ENCODE data around the gene CYB561D2. TPM values are rescaled to one million over a fixed set of nuclear protein-coding genes. Genes with fewer than 3 reads are reported as not detected.

The CYB561D2 gene
- total RNA-seq, 2 experiments from 2014 or later = 18.7 to 28.0 TPM

DNA sequence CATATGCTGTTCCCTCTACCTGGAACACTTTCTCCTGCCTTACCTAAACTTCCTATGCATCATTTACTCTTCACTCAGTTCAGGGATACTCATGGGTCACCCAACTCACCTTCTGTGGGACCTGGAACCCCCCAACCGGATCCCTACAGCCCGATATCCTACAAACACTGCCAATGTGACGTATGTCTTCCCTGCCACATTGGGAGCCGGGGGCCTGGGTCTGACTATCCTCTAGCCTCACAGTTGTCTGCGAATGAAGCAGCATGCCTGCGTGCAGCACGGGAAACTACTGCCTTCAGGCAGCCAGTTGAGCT, 492 bp upstream of the CYB561D2 start:
- Histone ChIP-seq H3K4me2 (ENCODE audit: low read length) (peak overlapping the region; percentile 92), H2AFZ (ENCODE audit: low read length) (peak overlapping the region; percentile 69; the same call in 1 of the 2 replicates), H3K79me2 (ENCODE audit: insufficient read depth, low read depth, low read length) (peaks cover 8% of the 10 kb centered on the region; the same call in 1 of the 2 replicates), H3K4me3 (ENCODE audit: low read depth, low read length, poor library complexity, severe bottlenecking) (peak overlapping the region; percentile 77), H3K27ac (ENCODE audit: low read depth, low read length, poor library complexity, severe bottlenecking) (peak overlapping the region; percentile 63), H3K9me3 (ENCODE audit: low read length) (no peaks in the 10 kb centered on the region), H3K36me3 (ENCODE audit: insufficient read depth, low read length) (peaks cover 34% of the 10 kb centered on the region), H4K20me1 (ENCODE audit: insufficient read depth, low read length) (no peaks in the 10 kb centered on the region), H3K9me2 (ENCODE audit: insufficient read depth, low read length) (no peaks in the 10 kb centered on the region), H3K4me1 (ENCODE audit: insufficient read depth, low read length, poor library complexity, severe bottlenecking) (peaks cover 31% of the 10 kb centered on the region)
- no peak for DNase-seq (ENCODE audit: low spot score)
- TF ChIP-seq EZH2phosphoT487 (IDR thresholded peaks at IDR 0.05; ENCODE audit: borderline replicate concordance, low read depth, low read length) (no peak), CTCF (conservative IDR thresholded peaks at IDR 0.05; ENCODE audit: low read length) (no peak)
- intact Hi-C loops (cut with micrococcal nuclease; ENCODE audit: unreplicated experiment) = loop anchor here (5.0 kb wide), 1 partner anchor 217 kb away; the partner anchor contains the start of genes C3orf18 and HEMK1
- POLR2A ChIA-PET = interaction anchor here (0.6 to 2.1 kb wide), 9 partner anchors 9 to 409 kb away, joined by 3 to 22 read pairs (median 6); partner anchors contain the start of genes RASSF1 and TMEM115
- CTCF ChIA-PET (ENCODE audit: unreplicated experiment) = interaction anchor here (0.6 to 1.0 kb wide), 2 partner anchors 11 to 12 kb away, joined by 4 to 5 read pairs; no protein-coding TSS in a partner anchor
- BruUV-seq (replicated peaks) = no TSS peak

DNA sequence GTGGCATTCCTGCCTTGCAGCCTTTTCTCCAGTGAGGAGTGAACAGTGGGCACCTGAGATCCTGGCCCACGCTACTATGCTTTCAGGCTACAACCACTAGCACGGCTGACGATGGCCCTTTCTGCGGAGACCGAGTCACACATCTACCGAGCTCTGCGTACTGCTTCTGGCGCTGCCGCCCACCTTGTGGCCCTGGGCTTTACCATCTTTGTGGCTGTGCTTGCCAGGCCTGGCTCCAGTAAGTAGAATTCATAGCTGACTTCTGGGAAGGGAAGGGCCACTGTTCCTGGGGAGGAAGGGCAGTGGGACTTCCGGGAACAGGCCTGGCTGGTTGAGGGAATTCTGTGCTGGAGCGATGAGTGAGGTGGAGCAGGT, 648 bp downstream of the CYB561D2 start:
- BruUV-seq (replicated peaks) = no TSS peak
- H4K20me1 ChIP-seq (ENCODE audit: insufficient read depth, low read length) = no peaks in the 10 kb centered on the region
- H3K9me2 ChIP-seq (ENCODE audit: insufficient read depth, low read length) = no peaks in the 10 kb centered on the region
- ChIA-PET CTCF (ENCODE audit: unreplicated experiment) (interaction anchor here (0.6 kb wide), 1 partner anchor 1832 kb away, joined by 5 read pairs; no protein-coding TSS in a partner anchor), POLR2A (interaction anchor here (1.3 to 2.1 kb wide), 2 partner anchors 8 to 15 kb away, joined by 9 to 22 read pairs; partner anchors contain the start of gene TMEM115)
- H3K36me3 ChIP-seq (ENCODE audit: insufficient read depth, low read length) = peaks cover 44% of the 10 kb centered on the region
- H3K4me2 ChIP-seq (ENCODE audit: low read length) = peak overlapping the region; percentile 92
- H3K4me1 ChIP-seq (ENCODE audit: insufficient read depth, low read length, poor library complexity, severe bottlenecking) = peaks cover 30% of the 10 kb centered on the region
- no peaks in the 10 kb centered on the region for H3K9me3 ChIP-seq (ENCODE audit: low read length)
- no peak for TF ChIP-seq EZH2phosphoT487 (IDR thresholded peaks at IDR 0.05; ENCODE audit: borderline replicate concordance, low read depth, low read length)
- no peak for TF ChIP-seq CTCF (conservative IDR thresholded peaks at IDR 0.05; ENCODE audit: low read length)
- H3K4me3 ChIP-seq (ENCODE audit: low read depth, low read length, poor library complexity, severe bottlenecking) = peak overlapping the region; percentile 77
- H3K27ac ChIP-seq (ENCODE audit: low read depth, low read length, poor library complexity, severe bottlenecking) = no peak overlapping the region
- DNase-seq (ENCODE audit: low spot score) = no peak
- peak overlapping the region; percentile 69; the same call in 1 of the 2 replicates for H2AFZ ChIP-seq (ENCODE audit: low read length)
- intact Hi-C loops (cut with micrococcal nuclease; ENCODE audit: unreplicated experiment) = loop anchor here (1.0 to 5.0 kb wide), 2 partner anchors 8 to 216 kb away; partner anchors contain the start of genes C3orf18, HEMK1 and TMEM115
- peaks cover 8% of the 10 kb centered on the region; the same call in 1 of the 2 replicates for H3K79me2 ChIP-seq (ENCODE audit: insufficient read depth, low read depth, low read length)

DNA sequence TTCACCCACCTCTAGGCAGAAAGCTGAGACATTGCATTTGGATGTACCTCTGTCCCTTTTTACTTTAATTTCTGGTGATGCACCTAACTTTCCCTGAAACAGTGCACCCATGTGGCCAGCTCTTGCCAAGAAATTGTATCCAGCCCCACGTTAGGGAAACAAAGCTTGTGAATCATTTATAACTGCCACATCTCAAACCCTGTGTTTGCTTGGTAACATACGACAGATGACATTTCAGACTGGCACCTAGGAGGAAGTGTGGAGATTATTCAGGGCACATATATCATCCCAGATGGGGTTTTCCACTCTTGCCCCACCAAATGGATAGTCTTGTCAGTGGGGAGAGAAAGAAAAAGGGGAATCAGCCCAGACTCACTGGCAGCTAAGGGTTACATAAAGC, 2.1 kb downstream of the CYB561D2 start:
- CTCF ChIA-PET (ENCODE audit: unreplicated experiment) = no interaction called here
- Histone ChIP-seq H3K27ac (ENCODE audit: low read depth, low read length, poor library complexity, severe bottlenecking) (no peak overlapping the region), H3K4me1 (ENCODE audit: insufficient read depth, low read length, poor library complexity, severe bottlenecking) (peaks cover 45% of the 10 kb centered on the region), H3K9me2 (ENCODE audit: insufficient read depth, low read length) (no peaks in the 10 kb centered on the region), H2AFZ (ENCODE audit: low read length) (no peak overlapping the region), H4K20me1 (ENCODE audit: insufficient read depth, low read length) (0 out of 2 replicates have a peak, but pooled peaks cover 4% of the 10 kb centered on the region), H3K36me3 (ENCODE audit: insufficient read depth, low read length) (peaks cover 44% of the 10 kb centered on the region), H3K9me3 (ENCODE audit: low read length) (no peaks in the 10 kb centered on the region), H3K4me3 (ENCODE audit: low read depth, low read length, poor library complexity, severe bottlenecking) (no peak overlapping the region), H3K4me2 (ENCODE audit: low read length) (no peak overlapping the region), H3K79me2 (ENCODE audit: insufficient read depth, low read depth, low read length) (peaks cover 19% of the 10 kb centered on the region; the same call in 1 of the 2 replicates)
- intact Hi-C loops (cut with micrococcal nuclease; ENCODE audit: unreplicated experiment) = loop anchor here (5.0 kb wide), 1 partner anchor 215 kb away; the partner anchor contains the start of genes C3orf18 and HEMK1
- no TSS peak for BruUV-seq (replicated peaks)
- no peak for DNase-seq (ENCODE audit: low spot score)
- TF ChIP-seq EZH2phosphoT487 (IDR thresholded peaks at IDR 0.05; ENCODE audit: borderline replicate concordance, low read depth, low read length) = no peak
- peak; percentile 71 for TF ChIP-seq CTCF (conservative IDR thresholded peaks at IDR 0.05; ENCODE audit: low read length)
- POLR2A ChIA-PET = interaction anchor here (0.6 to 1.5 kb wide), 2 partner anchors 15 to 77 kb away, joined by 4 to 7 read pairs; no protein-coding TSS in a partner anchor
